Activated CD8-positive, alpha-beta memory T cell treated with anti-CD3 and anti-CD28 coated beads for 1 hour (primary cell): ENCODE data around the gene LGALS7.
"Not testable (repeated sequence)": the region's sequence is repeated elsewhere in the genome, so short reads cannot be mapped to it uniquely, and the experiment has no call there.

Experiments
- DNase-seq, 2 donors: peaks; one replicate each; pipeline ENCODE4 v3.0.0-alpha.2; 2020; ENCODE audit warnings: low read depth in 1 of 2; ENCODE audit errors: extremely low read depth in 1 of 2

The LGALS7 gene

GRCh38 chr19:38800577-38801347 is 27.4 kb upstream of the LGALS7 start:
- DNase-seq = no peak

DNA sequence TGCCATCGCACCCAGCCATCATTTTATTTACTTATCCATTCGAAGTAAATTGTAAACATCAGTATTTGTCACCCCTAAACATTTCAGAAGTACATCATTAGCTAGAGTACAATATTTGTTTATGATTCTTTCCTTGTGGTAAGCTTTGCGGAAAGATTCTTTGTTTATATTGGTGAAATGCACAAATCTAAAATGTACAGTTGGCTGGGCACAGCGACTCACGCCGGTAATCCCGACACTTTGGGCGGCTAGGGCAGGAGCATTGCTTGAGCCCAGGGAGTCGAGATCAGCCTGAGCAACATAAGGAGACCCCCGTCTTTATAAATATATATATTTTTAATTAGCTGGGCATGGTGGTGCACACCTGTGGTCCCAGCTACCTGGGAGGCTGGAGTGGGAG is 25.8 kb upstream of the LGALS7 start:
- DNase-seq = no peak

DNA sequence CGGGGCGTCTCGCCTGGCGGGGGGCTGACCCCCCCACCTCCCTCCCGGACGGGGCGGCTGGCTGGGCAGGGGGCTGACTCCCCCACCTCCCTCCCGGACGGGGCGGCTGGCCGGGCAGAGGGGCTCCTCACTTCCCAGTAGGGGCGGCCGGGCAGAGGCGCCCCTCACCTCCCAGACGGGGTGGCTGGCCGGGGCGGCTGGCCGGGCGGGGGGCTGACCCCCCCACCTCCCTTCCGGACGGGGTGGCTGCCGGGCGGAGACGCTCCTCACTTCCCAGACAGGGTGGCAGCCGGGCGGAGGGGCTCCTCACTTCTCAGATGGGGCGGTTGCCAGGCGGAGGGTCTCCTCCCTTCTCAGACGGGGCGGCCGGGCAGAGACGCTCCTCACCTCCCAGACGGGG is 24.5 kb upstream of the LGALS7 start:
- DNase-seq = not testable (repeated sequence)

- DNase-seq = no peak
These were observed 22.8 kb upstream of the LGALS7 start for GRCh38 chr19:38796154-38796553.

GRCh38 chr19:38795549-38795948 is 22.2 kb upstream of the LGALS7 start:
- no peak for DNase-seq

GRCh38 chr19:38793671-38794070 is 20.4 kb upstream of the LGALS7 start:
- DNase-seq = no peak

DNA sequence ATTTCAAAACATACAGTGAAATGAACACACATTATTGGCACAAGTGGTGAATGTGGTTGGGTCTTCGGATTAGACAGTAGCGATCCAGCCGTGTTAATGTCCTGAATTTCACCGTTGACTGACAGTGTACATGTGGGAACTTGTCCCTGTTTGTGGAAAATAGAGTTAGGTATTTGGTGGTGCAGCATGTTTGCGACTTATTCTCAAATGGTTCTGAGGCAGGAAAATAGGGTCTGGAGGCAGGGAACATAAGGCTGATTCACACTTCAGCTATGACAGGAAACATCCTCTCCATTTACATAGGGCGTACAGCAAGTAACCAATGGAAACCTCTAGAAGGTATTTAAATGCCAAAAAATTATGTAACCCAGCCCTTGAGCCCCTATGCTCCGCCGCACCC is 19.9 kb upstream of the LGALS7 start:
- no peak for DNase-seq

DNA sequence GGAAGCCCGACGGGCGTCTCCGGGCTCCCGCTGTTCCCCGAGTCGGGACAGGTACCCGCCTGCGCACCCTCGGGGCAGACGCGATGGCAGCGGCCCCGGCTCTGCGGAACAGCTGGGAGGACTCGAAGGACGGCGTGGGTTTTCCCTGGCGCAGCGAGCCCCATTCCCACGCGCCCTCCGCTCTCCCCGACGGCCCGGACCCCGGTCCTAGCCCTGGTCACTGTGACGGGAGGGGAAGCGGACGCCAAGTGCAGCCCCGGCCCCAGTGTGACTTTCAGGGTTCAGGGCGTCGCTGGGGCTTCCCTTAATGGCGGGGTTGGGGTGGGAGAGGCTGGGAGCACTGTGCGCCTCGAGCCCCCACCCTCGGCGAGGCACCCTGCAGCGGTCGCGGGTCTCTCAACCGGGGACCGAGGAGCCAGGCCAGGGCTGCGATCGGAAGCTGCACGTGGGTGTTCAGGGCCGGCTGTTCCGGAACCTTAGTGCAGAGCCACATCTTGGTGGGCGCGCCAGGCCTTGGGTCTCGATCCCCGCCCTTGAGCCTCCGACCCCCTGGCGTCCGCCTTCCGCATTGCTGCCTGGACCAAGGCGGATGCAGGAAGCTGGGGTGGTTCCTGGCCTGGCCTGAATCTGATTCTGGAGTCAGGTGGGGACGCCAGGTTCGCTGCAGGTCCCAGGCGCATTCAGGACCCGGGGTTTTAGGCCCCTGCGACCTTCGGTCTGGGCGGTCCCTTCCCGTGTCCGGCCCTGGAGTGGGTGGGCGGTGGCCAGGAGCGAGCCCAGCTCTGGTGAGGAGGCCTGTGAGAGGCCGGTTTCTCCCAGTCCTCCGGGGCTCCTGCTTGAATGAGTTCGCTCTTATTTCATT is 19.2 kb upstream of the LGALS7 start:
- peak in 1 of 2 donors; percentile 14 for DNase-seq

DNA sequence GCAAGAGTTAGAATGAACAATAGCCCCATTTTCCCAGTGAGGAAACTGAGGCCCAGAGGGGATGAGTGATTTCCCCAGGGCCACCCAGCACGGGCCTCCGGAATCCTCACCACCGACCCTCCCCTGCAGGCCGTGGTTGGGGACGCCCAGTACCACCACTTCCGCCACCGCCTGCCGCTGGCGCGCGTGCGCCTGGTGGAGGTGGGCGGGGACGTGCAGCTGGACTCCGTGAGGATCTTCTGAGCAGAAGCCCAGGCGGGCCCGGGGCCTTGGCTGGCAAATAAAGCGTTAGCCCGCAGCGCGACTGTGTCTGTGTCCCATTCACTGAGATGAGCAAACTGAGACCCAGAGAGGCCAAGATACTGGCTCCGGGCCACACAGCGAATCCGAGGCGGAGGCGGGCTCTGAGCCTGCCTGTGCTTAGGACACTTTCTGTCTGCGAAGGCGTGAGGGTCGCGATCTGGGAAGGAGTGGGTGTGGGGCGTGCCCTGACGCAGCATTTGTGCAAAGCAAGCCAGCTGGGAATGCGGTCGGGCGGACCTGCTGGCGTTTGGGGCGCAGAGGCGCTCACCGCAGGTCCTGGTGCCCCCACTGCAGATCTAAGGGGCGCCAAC is 18.2 kb upstream of the LGALS7 start:
- DNase-seq = not testable (repeated sequence)

DNA sequence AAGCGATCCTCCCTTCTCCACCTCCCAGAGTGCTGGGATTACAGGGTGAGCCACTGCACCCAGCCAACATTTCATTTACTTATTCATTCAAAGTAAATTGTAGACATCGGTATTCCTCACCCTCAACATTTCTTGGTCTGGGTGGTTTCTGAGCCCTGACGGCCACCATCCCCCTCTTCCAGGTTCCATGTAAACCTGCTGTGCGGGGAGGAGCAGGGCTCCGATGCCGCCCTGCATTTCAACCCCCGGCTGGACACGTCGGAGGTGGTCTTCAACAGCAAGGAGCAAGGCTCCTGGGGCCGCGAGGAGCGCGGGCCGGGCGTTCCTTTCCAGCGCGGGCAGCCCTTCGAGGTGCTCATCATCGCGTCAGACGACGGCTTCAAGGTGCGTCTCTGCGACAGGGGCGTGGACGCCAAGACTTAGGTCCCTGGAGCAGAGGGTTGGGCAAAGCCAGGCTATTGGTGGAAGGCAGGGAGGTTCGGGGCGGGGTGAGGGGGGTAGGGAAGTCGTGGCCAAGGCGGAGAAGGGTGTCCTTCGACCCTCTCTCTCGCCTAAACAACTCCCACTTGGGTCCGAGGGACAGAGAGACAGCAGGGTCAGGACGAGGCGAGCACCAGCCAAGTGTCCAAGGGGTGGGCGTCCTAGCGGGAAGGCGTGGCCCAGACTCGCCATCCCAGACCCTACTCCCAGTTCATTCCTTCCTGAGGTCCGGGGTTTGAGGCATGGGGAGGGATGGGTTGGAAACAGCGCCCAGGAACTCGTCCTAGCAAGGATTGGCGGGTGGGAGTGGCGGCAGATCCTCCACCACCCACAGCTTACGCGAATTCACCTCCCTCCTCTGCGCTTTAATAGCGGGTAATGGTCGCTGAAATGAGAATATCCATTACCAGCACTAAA is 17.4 kb upstream of the LGALS7 start:
- DNase-seq = not testable (repeated sequence)

GRCh38 chr19:38788478-38789243 is 15.3 kb upstream of the LGALS7 start, which contains the start of gene LGALS7B:
LGALS7B (plus strand) TSS chr19:38789200; CDS start chr19:38789227, 27 bp downstream.
- no peak for DNase-seq

DNA sequence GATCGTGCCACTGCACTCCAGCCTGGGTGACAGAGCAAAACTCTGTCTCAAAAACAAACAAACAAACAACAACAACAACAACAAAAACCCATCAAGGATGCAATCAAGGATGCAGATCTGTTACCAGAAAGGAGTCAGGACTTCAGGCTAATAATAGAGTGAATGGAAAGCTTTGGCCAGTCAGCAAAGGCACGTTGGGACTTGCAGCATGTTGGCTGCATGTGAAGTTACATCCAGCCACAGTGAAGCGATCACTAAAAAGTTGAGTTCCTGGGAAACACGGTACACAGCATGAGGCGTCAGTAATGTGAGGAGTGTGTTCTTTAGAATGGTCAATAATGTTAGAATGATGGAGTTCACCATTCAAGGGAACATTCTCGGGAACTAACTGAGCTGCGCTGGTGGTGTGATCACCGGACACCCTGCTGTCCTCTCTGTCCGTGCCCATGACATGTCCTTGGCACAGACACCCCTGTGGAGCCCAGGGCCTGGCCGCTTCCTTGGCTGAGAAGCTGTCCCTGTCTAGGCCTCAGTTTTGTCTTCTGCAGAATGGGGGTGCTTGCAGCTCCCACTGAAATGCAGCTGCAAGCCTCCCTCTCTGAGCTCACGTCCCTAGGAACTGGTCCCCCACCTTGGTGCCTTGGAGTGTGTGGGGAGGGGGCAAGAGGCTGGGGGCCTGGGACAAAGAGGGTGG is 13.4 kb upstream of the LGALS7 start:
- DNase-seq = no peak

- DNase-seq = not testable (repeated sequence)
These were observed 12.7 kb upstream of the LGALS7 start for GRCh38 chr19:38786061-38786460.

GRCh38 chr19:38785187-38785699 is 11.9 kb upstream of the LGALS7 start:
- no peak for DNase-seq

DNA sequence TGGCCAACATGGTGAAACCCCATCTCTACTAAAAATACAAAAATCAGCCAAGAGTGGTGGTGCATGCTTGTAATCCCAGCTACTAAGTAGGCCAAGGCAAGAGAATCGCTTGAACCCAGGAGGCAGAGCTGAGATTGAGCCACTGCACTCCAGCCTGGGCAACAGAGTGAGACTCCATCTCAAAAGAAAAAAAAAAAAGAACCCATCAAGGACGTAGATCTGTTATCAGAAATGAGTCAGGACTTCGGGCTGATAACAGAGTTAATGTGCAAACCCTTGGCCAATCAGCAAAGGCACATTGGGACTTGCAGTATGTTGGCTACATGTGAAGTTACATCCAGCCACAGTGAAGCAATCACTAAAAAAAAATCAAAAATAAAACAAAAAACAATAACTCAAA is 10.9 kb upstream of the LGALS7 start:
- no peak for DNase-seq

DNA sequence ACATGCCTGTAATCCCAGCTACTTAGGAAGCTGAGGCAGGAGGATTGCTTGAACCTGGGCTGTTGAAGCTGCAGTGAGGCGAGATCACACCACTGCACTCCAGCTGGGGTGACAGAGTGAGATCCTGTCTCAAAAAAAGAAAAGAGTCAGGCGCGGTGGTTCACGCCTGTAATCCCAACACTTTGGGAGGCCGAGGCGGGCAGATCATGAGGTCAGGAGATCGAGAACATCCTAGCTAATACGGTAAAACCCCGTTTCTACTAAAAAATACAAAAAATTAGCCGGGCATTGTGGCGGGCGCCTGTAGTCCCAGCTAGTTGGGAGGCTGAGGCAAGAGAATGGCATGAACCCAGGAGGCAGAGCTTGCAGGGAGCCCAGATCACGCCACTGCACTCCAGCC is 8.9 kb upstream of the LGALS7 start:
- DNase-seq = not testable (repeated sequence)

DNA sequence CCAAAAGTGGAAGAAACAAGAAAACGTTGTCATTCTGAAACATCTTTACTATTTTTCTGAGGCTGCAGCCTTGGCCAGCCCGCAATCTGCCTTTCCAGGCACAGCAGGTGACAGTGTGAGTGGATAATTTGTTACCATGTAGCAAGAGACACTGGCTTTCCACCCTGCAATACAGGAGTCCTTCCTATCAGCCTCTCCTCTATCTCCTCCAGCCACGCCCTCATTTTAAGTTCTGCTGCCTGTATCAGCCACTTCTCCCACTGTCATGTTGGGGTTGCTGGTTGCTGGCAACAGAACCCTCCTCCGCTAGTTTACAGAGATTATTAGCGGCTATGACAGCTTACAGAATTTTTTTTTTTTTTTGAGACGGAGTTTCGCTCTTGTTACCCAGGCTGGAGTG is 7.7 kb upstream of the LGALS7 start:
- no peak for DNase-seq

- no peak for DNase-seq
These were observed 7.1 kb upstream of the LGALS7 start for GRCh38 chr19:38780443-38780842.

GRCh38 chr19:38778733-38779132 is 5.4 kb upstream of the LGALS7 start:
- no peak for DNase-seq
